ENCODE results near the gene GPR55. TPM values are rescaled to one million over a fixed set of nuclear protein-coding genes. Genes with fewer than 3 reads are reported as not detected.

The GPR55 gene
- total RNA-seq, 1 donor from 2014 or later: 0.20 TPM

DNA sequence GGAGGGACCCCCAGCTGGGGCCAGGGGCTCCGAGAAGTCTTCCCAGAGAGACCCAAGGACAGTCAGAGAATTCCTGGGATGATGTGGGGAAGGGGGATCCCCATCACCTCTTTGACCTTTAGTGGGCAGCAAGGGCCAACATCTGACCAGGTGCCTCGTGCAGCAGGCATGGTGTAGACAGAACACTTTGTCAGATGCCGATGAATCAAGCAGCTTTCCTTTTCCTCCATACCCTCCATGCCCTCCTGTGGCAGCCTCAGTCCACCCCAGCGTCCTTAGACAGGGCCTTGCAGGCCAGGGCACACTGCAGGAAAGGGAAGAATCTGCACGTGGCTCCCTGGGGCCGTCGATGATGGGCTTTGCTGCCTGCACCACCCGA lies 26.3 kb downstream of the GPR55 start:
- no peak for ATAC-seq

DNA sequence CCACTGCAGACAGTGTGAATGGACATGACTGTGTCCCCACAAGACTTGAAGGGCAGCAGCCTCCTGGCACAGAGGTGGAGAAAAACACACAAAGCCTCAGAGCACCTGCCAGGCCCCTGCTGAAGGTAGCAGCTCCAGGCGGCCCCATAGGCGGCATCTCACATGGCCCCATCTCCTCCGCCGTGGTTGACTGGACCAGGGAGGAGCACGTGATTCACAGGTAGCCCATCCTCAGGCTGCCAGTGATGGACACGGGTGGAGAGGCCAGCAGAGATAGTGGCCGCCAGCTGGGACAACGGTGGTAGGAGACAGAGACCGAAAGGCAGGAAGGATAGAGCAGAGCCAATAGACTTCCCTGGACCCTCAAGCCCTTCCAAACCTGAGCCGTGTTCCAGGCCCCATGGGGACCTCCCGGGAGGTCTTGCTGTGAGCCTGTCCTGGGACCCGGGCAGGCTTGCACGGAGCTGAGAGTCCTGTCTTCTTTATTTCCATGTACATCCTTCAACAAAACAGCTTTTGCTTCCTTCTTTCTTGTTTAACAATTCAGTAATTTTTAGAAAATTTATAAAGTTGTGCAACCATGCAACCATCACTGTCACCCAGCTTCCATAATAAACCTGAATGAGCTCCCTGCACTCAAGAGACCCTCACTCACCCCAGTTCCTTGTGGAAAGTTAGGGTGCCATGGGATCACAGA lies 26.9 kb downstream of the GPR55 start:
- ATAC-seq: no peak

DNA sequence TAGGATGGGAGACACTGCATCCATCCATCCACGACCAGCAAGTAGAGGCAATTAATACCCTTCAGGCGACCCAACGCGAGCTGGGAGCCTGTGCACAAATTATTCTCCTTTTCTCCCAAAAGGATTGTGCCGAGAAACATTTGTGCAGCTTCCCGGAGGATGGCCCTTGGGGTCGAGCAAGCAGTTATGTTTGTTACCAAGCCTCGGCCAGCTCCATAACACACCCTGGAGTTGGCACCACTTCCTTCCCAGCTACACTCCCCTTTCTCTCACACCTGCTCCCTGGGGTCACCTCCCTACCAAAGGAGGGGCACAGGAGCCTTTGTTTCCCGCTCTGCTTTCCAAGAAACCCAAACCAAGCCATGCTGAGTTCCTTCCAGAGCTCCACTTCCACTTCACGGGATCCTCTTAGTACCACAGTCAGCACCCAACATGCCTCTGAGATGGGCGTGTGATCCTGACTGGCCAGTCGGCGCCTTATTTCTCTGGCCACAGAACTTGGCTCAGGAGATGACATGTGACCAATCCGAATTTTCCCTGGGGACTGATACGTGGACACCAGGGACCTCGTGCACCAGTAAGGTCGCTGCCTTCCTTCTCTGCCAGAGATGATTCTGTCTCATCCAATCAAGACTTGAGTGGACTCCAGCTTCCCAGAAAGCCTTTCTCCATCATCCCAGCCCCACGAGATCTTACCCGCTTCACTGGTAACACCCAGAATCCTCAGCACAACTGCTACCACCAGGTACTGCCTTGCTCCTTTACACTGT lies 28.5 kb downstream of the GPR55 start:
- no peak for ATAC-seq

DNA sequence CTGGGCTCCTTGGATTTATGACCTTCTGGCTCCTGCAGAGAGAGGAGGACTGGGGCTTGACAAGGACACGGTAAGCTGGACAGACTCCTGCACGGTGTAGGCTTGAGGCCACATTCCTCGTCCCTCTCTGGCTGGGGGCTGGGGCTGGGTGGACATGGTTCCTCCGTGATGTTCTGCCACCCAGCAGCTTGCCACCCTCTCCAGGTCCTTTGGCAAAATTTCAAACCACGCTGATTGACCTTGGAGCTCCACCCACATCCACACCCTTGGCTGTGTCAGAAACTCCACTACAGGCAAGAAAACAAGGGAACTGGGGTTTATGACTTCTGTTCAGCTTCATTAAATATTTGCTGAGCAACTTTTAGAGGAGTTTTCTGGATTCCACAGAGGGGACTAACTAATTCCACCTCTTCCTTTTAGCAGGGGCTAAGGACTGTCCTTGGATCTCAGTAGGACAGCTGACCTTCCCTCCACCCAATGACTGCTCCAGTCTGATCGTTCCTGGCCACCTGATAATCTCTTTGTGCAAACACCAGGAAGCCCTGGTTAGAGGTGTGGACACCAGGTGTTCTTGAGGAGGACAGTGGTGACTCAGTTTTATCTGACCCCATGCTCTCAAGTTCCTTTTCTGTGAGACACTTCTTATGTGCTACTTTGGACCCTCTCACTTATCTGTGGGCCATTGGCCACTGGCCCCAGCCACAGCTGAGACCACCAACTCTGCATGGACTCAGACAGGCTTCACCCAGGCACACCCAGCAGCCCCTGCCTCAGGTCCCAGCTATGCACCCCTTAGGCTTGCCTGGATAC lies 29.3 kb downstream of the GPR55 start:
- peak; percentile 34 for ATAC-seq

DNA sequence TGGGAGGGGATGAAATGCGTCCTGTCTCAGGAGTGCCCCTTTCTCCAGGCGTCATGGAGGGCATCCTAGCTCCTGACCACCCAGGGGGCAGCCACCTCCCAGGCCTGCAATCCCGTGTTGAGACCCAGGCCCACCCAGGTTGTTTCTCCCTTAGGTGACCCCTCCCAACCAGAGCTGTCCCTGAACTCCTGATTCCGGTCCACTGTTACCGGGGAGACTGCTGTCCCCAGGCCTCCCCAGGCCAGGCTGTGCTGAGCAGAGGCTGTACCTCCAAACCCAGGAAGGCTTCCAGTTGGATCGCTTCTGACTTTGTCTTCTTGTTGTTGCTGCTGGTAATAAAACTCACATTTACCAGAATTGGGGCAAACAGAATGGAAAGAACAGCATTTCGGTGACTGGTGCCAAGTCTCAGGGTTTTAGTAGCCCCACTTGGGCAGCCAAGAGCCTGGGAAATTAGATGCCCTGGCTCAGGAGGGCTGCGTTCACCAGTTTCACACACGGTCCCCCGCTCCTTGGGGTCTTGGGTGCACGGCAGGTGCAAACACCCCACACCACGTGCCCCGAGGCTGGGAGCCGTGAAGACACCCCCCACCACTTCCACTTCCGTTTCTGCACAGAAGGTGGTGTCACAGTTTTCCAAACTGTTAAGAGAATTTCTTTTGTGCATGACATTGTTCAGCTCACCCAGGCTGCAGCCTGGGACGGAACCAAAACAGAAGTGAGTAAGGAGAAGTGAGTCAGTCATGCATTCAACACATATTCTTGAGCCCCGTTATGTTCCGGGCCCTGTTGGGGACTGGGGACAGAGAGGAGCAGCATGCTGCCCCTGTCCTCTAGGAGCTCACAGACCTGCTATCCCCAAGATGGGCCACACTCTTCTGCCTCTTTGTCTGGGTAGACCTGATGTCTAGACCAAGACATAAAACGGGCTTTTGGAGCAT lies 30.9 kb downstream of the GPR55 start:
- no peak for ATAC-seq

DNA sequence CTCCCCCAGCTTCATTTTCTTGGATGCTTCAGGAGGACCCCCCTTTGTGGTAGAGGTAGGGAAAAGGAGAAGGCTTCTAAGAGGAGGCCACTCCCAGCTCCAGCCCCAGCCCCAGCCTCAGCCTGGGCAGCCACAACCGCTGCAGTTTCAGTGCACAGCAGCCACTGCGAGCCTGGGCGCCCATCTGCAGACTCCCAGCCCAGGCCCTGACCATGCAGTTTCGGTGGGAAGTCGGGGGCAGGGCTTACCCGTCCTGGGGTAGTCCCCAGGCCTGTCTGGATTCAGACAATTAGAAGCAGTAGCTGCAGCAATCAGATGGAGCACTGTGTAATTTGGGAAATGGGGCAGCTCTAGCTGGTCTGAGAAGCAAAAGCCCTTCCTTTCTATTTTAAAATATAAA lies 31.7 kb downstream of the GPR55 start:
- ATAC-seq: no peak

DNA sequence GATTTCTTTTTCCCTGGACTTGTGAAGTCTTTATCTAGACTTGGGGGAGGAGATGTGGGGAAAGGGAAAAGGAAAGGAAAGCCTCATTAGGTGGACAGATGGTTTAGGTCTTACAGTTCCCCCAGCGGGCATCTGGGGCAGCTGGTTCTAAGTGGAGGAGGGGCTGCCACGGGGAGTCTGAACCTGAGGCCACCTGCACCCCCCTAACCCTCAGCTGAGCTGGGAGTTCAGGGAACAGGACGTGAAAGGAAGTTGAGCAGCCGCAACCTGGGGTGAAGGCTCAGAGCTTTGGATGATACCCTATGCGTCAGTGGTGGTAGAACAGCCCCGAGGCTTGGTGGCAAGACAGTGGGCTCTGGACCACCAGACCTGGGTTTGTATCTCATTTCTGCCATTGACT lies 33.5 kb downstream of the GPR55 start:
- no peak for ATAC-seq

DNA sequence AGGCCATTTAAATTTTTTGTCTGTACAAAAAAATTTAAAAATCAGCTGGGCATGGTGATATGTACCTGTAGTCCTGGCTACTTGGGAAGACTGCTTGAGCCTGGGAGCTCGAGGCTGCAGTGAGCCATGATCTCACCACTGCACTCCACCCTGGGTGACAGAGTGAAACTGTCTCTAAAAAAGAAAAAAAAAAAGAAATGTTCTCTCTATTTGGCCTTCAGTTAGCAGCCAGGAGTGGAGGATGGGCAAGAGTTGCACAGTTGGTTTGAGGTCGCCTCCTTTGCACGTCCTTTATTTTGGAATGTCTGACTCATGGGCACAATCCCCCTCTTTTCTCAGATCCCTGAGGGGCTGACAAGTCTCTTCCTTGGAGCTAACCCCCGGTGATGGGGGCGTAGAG lies 34.0 kb downstream of the GPR55 start:
- ATAC-seq: no peak

DNA sequence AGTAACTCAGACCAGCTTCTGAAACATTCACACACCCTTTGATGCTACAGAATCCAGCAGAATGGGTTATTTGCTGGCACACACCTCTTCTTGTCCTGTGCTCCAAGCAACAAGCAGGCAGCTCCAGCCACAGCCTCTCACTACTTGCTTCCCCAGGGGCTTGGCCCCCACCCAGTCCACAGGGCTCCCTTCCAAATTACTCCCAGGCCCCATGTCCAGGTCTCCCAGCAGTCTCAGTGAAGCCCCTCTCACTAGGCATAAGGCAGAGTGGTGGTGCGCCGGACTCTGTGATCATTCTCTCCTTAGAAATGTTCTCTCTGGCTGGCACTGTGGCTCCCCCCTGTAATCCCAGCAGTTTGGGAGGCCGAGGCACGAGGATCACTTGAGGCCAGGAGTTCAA lies 34.4 kb downstream of the GPR55 start:
- ATAC-seq: no peak

DNA sequence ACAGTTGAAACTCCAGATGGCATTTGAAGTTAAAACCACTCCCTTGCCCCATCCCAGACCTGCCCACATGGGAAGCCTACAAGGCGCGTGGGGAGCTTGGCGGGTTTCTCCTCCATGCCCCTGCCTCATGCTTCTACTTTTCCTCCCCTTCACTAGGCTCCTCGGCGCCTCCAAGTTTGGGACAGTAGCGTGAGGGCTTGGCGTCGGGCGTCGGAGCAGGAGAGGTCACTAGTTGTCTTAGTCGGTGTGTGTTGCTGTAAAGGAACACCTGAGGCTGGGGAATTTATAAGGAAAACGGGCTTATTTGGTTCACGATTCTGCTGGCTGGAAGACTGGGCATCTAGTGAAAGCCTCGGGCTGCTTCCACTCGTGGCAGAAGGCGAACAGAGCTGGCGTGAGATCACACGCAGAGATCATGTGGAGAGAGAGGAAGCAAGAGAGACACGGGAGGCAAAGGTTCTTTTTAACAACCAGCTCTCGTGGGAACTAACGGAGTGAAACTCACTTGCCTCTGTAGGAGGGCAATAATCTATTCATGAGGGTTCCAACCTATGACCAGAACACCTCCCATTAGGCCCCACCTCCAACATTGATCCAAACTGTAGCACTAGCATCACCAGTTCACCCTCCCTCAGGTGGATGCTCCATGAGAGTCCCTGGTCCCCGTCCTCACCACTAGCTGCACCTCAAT lies 35.0 kb downstream of the GPR55 start:
- no peak for ATAC-seq

DNA sequence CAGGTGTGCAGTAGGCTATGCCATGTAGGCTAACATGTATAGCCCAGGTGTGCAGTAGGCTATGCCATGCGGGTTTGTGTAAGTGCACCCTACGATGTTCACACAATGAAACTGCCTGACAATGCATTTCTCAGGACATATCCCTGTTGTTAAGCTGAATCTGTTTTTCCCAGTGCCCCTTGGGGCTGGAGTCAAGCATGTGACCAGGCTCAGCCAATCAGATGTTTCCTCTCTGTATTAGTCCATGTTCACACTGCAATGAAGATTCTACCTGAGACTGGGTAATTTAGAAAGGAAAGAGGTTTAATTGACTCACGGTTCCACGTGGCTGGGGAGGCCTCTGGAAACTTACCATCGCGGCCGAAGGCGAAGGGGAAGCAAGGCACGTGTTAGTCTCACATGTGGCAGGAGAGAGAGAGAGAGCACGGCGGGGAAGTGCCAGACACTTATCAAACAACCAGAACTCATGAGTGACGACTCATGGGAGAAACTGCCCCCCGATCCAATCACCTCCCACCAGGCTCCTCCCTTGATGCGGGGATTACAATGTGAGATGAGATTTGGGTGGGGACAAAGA lies 36.1 kb downstream of the GPR55 start:
- no peak for ATAC-seq

DNA sequence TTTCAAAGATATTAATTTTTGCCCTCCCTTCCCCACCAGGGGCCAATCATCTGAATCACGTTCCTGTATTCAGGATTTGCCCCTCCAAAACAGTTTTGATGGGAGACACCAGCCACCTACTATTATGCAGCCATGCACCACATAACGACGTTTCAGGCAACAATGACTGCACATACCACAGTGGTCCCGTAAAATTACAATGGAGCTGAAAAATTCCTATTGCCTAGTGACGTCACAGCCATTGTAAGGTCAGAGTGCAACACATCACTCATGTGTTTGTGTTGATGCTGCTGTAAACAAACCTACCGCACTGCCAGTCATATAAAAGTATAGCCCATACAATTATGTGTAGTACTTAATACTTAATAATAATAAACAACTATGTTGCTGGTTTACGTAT lies 37.7 kb downstream of the GPR55 start:
- no peak for ATAC-seq

DNA sequence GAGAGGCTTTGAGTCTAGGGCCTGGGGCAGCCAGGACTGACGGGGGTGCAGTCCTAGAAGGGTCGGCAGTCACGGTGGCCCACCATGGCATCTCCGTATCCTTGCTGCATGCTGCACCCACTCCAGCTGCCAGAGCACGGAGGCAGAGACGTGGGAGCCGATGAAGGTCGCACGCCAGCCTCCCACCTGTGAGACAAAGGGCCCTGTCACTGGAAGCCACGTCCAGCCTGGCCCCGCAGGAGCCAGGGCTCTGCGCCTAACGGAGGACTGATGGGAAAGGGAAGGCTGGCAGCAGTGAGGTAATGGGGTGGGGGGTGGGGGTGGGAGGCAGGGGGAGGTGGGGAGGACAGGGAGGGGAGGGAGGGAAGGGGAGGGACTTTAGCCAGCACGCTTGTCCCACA lies 38.4 kb downstream of the GPR55 start:
- peak; percentile 31 for ATAC-seq

DNA sequence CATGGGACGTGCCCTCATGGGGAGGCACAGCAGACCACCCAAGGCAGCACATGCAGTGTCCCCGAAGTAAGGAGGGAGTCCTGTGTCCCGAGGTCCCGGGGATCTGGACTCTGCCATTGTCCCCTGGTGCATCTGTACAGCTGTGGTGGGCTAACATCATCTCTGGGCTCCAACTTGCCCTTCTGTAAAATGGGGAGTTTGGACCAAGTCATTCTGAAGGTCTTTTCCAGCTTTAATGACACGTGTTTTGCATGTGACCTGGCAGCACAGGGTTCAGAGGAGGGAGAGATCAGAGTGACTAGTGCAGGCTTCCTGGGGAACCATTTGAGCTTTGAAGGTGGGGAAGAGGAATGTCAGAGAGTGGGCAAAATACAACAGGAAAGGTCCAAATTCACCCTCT lies 38.8 kb downstream of the GPR55 start:
- ATAC-seq: no peak

DNA sequence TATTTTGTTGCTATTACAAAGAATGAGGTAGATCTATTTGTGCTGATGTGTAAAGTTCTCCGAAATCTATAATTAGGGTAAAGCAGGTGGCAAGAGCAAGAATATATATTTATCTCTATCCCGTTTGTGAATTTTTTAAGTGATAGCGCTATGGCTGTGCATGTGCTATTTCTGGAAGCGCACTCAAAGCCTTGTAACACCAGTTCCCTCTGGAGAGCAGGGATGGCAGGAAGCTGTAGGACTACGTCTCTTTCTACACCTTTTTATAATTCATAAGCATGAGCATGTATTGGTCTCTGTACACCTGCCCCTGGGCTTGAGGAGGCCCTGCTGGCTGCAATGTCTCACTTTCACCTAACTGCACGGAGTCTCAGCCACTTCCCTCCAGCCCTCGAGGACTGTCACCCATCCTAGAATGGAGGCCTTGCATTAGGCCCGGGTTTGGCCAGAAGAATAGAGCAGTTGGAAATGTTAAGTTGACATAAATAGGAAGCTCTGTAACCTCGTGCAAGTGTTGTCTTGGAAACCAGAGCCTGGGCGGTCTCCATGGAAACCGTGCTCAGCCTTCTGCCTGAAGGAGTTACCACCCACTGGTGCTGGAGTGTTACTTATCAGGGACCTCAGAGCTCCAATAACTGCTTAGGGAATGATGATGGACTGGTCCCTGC lies 39.4 kb downstream of the GPR55 start:
- ATAC-seq: no peak

DNA sequence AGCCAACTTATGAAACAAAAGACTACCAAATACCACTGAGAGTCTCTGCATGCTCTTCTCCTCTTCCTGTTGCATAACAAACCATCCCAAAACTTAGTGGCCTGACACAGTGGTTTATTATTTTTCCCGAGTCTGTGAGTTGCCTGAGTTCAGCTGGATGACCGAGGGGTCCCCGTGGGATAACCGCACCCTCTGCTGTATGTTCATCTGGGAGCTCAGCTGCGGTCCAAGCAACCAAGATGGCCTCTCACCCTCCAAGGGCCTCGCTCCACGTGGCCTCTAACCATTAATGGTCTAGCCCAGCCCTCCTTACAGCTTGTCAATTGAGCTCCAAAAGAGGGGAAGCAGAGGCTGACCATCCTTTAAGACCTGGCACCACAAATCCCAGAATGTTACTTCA lies 43.2 kb downstream of the GPR55 start:
- no peak for ATAC-seq

DNA sequence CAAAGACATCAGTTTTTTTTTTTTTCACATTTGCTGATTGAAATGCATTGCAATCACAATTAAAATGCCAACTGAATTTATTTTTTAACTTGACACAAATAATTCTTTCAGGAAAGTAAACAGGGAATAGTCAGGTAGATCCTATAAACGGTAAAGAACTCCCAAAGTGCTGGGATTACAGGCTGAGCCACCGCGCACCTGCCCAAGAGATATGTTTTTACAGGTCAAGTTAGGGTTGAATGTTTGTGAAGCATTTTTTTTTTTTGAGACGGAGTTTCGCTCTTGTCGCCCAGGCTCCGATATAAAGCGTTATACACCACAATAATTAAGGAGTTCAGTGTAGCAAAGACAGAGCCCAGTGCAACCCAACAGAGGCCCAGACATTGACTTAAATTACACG lies 45.2 kb downstream of the GPR55 start:
- no peak for ATAC-seq

DNA sequence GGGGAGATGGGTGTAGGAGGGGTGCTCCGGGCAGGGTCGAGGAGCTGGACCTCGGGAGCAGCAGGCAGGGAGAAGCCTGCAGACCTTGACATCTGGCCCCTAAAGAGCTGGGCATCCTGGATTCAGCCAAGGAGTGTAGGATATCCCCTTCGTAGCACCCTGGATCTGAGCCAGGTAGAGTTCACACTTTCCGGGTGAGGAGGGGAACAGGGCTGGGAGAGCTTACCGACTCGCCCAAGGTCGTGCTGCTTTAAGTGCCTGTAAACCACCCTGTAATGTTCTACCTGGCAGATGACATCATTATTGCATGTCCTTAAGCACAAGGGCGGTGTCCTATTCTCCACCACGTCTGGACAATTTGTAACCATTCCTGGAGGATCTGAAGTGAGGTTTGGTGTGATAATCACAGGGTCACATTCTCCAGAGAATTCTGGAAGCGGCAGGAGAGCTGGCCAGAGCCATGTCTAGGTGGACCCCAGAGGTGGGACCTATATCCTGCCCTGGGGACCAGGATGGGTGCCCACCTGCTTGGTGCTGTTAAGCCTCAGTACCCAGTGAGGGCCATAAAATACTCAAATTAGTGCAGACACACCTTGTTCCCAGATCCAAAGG lies 45.7 kb downstream of the GPR55 start:
- no peak for ATAC-seq

DNA sequence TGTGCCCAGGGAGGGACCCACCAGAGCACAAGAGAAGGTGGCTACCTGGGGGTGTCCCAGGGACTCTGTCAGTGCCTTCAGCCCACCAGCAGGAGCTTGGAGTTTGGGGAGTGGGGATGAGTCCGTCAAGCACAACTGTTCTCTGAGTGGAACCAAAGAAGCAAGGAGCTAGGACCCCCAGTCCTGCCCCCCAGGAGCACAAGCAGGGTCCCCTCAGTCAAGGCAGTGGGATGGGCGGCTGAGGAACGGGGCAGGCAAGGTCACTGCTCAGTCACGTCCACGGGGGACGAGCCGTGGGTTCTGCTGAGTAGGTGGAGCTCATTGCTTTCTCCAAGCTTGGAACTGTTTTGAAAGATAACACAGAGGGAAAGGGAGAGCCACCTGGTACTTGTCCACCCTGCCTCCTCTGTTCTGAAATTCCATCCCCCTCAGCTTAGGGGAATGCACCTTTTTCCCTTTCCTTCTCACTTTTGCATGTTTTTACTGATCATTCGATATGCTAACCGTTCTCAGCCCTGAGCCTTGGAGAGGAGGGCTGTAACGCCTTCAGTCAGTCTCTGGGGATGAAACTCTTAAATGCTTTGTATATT lies 46.3 kb downstream of the GPR55 start:
- no peak for ATAC-seq
